Measurements from ENCODE around the gene MID1IP1. TPM values are rescaled to one million over a fixed set of nuclear protein-coding genes. Genes with fewer than 3 reads are reported as not detected.

MID1IP1 gene
- total RNA-seq, 2 experiments from 2014 or later, result 74.6 to 79.4 TPM

DNA sequence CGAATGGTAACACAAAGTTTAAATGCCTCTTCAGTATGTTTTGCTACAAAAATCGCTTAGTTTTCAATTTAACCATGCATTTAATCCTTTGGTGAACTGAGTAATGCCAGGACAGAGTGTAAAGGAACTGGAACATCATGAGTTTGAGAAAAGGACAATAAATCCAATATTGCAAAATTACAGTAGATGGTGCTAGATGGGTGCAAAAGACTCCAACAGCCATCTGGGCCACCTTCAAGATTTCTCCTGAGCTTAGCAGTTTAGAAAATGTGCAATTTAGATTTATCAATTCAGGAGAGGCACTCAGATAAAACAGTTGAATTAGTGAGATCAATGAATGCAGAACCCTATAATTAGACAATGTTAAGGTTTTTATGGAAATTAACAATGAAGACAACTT lies 33.2 kb upstream of the MID1IP1 start:
- no peaks in the 10 kb centered on the region for H3K36me3 Mint-ChIP-seq (ENCODE audit: low read depth)
- ATAC-seq (no peak), DNase-seq (no peak)
- ChIA-PET POLR2A (no interaction called here), CTCF (interaction anchor here (0.7 to 2.3 kb wide), 10 partner anchors 9 to 384 kb away, joined by 3 to 13 read pairs (median 4); no protein-coding TSS in a partner anchor)
- no peaks in the 10 kb centered on the region for H3K9me3 Mint-ChIP-seq
- no peak overlapping the region for H3K27ac Mint-ChIP-seq
- TF ChIP-seq, protein P1, sequence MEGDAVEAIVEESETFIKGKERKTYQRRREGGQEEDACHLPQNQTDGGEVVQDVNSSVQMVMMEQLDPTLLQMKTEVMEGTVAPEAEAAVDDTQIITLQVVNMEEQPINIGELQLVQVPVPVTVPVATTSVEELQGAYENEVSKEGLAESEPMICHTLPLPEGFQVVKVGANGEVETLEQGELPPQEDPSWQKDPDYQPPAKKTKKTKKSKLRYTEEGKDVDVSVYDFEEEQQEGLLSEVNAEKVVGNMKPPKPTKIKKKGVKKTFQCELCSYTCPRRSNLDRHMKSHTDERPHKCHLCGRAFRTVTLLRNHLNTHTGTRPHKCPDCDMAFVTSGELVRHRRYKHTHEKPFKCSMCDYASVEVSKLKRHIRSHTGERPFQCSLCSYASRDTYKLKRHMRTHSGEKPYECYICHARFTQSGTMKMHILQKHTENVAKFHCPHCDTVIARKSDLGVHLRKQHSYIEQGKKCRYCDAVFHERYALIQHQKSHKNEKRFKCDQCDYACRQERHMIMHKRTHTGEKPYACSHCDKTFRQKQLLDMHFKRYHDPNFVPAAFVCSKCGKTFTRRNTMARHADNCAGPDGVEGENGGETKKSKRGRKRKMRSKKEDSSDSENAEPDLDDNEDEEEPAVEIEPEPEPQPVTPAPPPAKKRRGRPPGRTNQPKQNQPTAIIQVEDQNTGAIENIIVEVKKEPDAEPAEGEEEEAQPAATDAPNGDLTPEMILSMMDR (IDR thresholded peaks at IDR 0.05), result peak; percentile 22
- no peaks in the 10 kb centered on the region for H3K4me1 Mint-ChIP-seq (ENCODE audit: low read depth)
- H3K4me3 Mint-ChIP-seq, result no peak overlapping the region
- intact Hi-C loops (cut with micrococcal nuclease), result no loop called here
- no peaks in the 10 kb centered on the region for H3K27me3 Mint-ChIP-seq

DNA sequence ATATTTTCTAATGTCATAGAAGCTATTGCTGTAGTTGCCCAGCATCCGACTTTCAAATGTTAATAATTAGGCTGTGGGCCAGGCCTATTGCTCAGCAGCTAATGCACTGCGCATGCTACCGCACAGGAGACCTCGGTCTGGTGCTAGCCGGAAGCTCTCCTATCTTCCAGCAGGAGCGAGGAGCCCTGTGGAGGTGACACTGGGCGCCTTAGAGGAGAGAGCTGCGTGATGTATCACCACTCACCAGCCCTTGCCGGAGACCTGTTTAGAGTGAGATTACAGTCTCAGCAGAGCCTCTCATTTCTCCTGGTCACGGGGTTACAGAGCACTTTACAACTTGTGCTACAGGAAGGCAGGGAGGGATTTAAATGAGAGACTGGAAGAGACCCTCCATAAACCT lies 31.1 kb upstream of the MID1IP1 start:
- ChIA-PET POLR2A (no interaction called here), CTCF (no interaction called here)
- no peaks in the 10 kb centered on the region for H3K9me3 Mint-ChIP-seq
- ATAC-seq (no peak), DNase-seq (no peak)
- H3K4me3 Mint-ChIP-seq, result no peak overlapping the region
- H3K4me1 Mint-ChIP-seq (ENCODE audit: low read depth), result peaks cover 3% of the 10 kb centered on the region
- H3K36me3 Mint-ChIP-seq (ENCODE audit: low read depth), result no peaks in the 10 kb centered on the region
- intact Hi-C loops (cut with micrococcal nuclease), result no loop called here
- TF ChIP-seq, protein P1 (IDR thresholded peaks at IDR 0.05), result no peak
- H3K27me3 Mint-ChIP-seq, result no peaks in the 10 kb centered on the region
- no peak overlapping the region for H3K27ac Mint-ChIP-seq

DNA sequence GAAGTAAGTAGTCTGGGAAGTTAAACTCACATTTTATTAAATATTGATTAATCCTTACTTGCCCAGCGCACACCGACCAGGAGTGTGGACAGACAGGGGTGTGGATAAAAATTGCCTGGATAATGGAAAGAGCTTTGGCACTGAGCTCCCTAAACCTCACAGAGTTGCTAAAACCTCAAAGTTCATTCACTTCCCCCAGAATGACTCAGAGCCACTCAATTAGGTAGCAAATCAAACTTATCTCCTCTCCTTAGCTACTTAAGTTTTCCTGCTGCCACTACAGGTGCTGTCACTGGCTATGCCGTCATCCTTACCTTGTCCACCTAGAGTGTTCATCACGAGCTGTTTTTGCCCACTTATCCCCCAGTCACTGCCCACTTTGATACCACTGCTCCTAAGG lies 27.0 kb upstream of the MID1IP1 start:
- Mint-ChIP-seq H3K9me3 (no peaks in the 10 kb centered on the region), H3K4me3 (no peak overlapping the region), H3K27ac (no peak overlapping the region), H3K4me1 (ENCODE audit: low read depth) (peaks cover 3% of the 10 kb centered on the region), H3K27me3 (no peaks in the 10 kb centered on the region), H3K36me3 (ENCODE audit: low read depth) (no peaks in the 10 kb centered on the region)
- CTCF ChIA-PET, result no interaction called here
- intact Hi-C loops (cut with micrococcal nuclease), result no loop called here
- no peak for ATAC-seq
- POLR2A ChIA-PET, result no interaction called here
- TF ChIP-seq, protein P1 (IDR thresholded peaks at IDR 0.05), result no peak
- no peak for DNase-seq

DNA sequence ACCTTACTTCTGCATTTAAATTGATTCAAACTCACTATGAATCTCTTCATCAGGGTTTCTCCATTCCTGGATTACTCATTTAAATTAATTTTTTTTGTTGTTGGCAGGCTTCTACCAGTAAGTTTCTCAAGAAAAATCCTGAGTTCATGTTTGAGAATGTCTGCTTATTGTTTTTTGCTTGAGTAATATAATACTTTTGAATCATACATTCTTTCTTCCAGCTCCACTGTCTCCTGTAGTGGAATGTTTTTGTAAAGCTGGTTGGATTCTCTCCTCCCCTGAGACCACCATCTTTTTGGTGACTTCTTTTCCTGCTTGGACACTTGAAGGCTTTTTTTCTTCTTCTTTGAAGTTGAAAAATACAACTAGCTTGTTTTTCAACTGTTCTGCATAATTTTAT lies 4.3 kb upstream of the MID1IP1 start:
- ChIA-PET CTCF (no interaction called here), POLR2A (no interaction called here)
- Mint-ChIP-seq H3K27me3 (no peaks in the 10 kb centered on the region), H3K4me3 (no peak overlapping the region), H3K27ac (no peak overlapping the region), H3K9me3 (no peaks in the 10 kb centered on the region), H3K4me1 (ENCODE audit: low read depth) (peaks cover 7% of the 10 kb centered on the region), H3K36me3 (ENCODE audit: low read depth) (peaks cover 14% of the 10 kb centered on the region)
- intact Hi-C loops (cut with micrococcal nuclease), result no loop called here
- no peak for DNase-seq
- no peak for ATAC-seq
- TF ChIP-seq, protein P1 (IDR thresholded peaks at IDR 0.05), result no peak

DNA sequence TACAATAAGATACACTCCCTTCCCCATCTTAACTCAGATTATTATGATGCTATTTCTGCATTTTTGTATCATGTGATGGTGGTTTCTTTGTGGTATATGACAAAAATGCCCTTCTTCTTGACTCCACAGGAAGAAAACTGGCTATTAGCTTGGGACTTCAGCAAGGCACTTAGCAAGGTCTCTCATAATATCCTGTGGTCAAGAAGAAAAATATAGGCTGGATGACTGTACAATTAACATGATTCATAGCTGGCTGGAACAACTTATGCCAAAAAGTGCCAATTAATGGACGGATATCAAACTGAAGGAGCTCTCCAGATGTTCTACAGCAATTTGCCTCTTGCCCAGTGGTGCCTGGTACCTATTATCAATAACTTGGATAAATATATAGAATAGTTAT lies 2.3 kb upstream of the MID1IP1 start:
- TF ChIP-seq, protein P1 (IDR thresholded peaks at IDR 0.05), result no peak
- no peak overlapping the region for H3K4me3 Mint-ChIP-seq
- intact Hi-C loops (cut with micrococcal nuclease), result no loop called here
- ChIA-PET POLR2A (no interaction called here), CTCF (no interaction called here)
- H3K36me3 Mint-ChIP-seq (ENCODE audit: low read depth), result peaks cover 29% of the 10 kb centered on the region
- H3K9me3 Mint-ChIP-seq, result no peaks in the 10 kb centered on the region
- H3K27me3 Mint-ChIP-seq, result no peaks in the 10 kb centered on the region
- H3K27ac Mint-ChIP-seq, result no peak overlapping the region
- ATAC-seq (no peak), DNase-seq (no peak)
- H3K4me1 Mint-ChIP-seq (ENCODE audit: low read depth), result peaks cover 7% of the 10 kb centered on the region
